Trophoblast cell (in vitro differentiated cells and primary cell): ENCODE data around the gene SLC23A2.

Source experiments
- DNase-seq, 2 donors: peaks; one replicate each; pipeline ENCODE4 v3.0.0-alpha.2; 2016
- H2AFZ ChIP-seq: 2 replicates; pipeline ENCODE4 v1.6.1; 2013; ENCODE audit warnings: low read length, moderate library complexity, mild to moderate bottlenecking; ENCODE audit not compliant: insufficient read depth, poor library complexity
- H2AK5ac ChIP-seq: 2 replicates; pipeline ENCODE4 v1.6.1; 2013; ENCODE audit warnings: mild to moderate bottlenecking, low read length
- H2BK120ac ChIP-seq: 2 replicates; pipeline ENCODE4 v1.6.1; 2013; ENCODE audit warnings: low read length, mild to moderate bottlenecking, moderate library complexity; ENCODE audit not compliant: insufficient read depth, poor library complexity
- H2BK12ac ChIP-seq: 2 replicates; pipeline ENCODE4 v1.6.1; 2013; ENCODE audit warnings: mild to moderate bottlenecking, low read length, moderate library complexity
- H2BK5ac ChIP-seq: 2 replicates; pipeline ENCODE4 v1.6.1; 2013; ENCODE audit warnings: low read length, low read depth, moderate library complexity, mild to moderate bottlenecking; ENCODE audit not compliant: poor library complexity
- H3K14ac ChIP-seq: 2 replicates; pipeline ENCODE4 v1.6.1; 2013; ENCODE audit warnings: mild to moderate bottlenecking, low read length
- H3K18ac ChIP-seq: 2 replicates; pipeline ENCODE4 v1.6.1; 2013; ENCODE audit warnings: mild to moderate bottlenecking, low read length
- H3K23ac ChIP-seq: 2 replicates; pipeline ENCODE4 v1.6.1; 2013; ENCODE audit warnings: low read length
- H3K27ac ChIP-seq: 2 replicates; pipeline ENCODE4 v1.5.1; 2013; ENCODE audit warnings: low read depth, mild to moderate bottlenecking, inconsistent platforms, low read length, moderate library complexity
- H3K27me3 ChIP-seq: 2 replicates; pipeline ENCODE4 v1.6.1; 2013; ENCODE audit warnings: inconsistent platforms, mild to moderate bottlenecking, low read length, moderate library complexity; ENCODE audit not compliant: insufficient read depth
- H3K36me3 ChIP-seq, 2 experiments: 1 replicate in 1 of 2; 2 replicates in 1 of 2; pipeline ENCODE4 v1.6.1; 2013; ENCODE audit warnings: low read length in 2 of 2, mild to moderate bottlenecking in 2 of 2, moderate library complexity in 1 of 2; ENCODE audit not compliant: insufficient read depth in 2 of 2, control insufficient read depth in 1 of 2
- H3K4ac ChIP-seq: 2 replicates; pipeline ENCODE4 v1.6.1; 2013; ENCODE audit warnings: low read depth, mild to moderate bottlenecking, low read length, moderate library complexity
- H3K4me1 ChIP-seq, 2 experiments: 1 replicate in 1 of 2; 2 replicates in 1 of 2; pipeline ENCODE4 v1.6.1; 2013; ENCODE audit warnings: low read length in 2 of 2, mild to moderate bottlenecking in 2 of 2, moderate library complexity in 1 of 2; ENCODE audit not compliant: insufficient read depth in 2 of 2, control insufficient read depth in 1 of 2
- H3K4me2 ChIP-seq: 2 replicates; pipeline ENCODE4 v1.6.1; 2013; ENCODE audit warnings: inconsistent platforms, mild to moderate bottlenecking, low read length, moderate library complexity
- H3K4me3 ChIP-seq: 2 replicates; pipeline ENCODE4 v1.5.1; 2013; ENCODE audit warnings: mild to moderate bottlenecking, low read depth, low read length, inconsistent platforms
- H3K79me1 ChIP-seq: one replicate; pipeline ENCODE4 v1.6.1; 2013; ENCODE audit warnings: low read length
- H3K79me2 ChIP-seq: 2 replicates; pipeline ENCODE4 v1.6.1; 2013; ENCODE audit warnings: low read length, mild to moderate bottlenecking; ENCODE audit not compliant: control insufficient read depth, insufficient read depth, poor library complexity
- H3K9ac ChIP-seq: 2 replicates; pipeline ENCODE4 v1.6.1; 2013; ENCODE audit warnings: mild to moderate bottlenecking, low read length
- H3K9me3 ChIP-seq: 2 replicates; pipeline ENCODE4 v1.6.1; 2013; ENCODE audit warnings: low read depth, mild to moderate bottlenecking, control low read depth, inconsistent platforms, low read length; ENCODE audit not compliant: insufficient read depth
- H4K12ac ChIP-seq: 2 replicates; pipeline ENCODE4 v1.6.1; 2013; ENCODE audit warnings: low read depth, mild to moderate bottlenecking, low read length, moderate library complexity
- H4K8ac ChIP-seq: 2 replicates; pipeline ENCODE4 v1.6.1; 2013; ENCODE audit warnings: low read depth, mild to moderate bottlenecking, low read length, moderate library complexity
- H4K91ac ChIP-seq: one replicate; pipeline ENCODE4 v1.6.1; 2013; ENCODE audit warnings: low read depth, mild to moderate bottlenecking, low read length, moderate library complexity
- WGBS: extraction: QIAGEN DNeasy Blood & Tissue Kit; methylation state at CpG from one replicate; pipeline ENCODE4 v1.1.7; 2013; ENCODE audit warnings: missing lambda C conversion rate; ENCODE audit not compliant: insufficient read length, insufficient coverage; ENCODE audit errors: extremely low coverage; 5-methylcytosine and 5-hydroxymethylcytosine counted together

The SLC23A2 gene

DNA sequence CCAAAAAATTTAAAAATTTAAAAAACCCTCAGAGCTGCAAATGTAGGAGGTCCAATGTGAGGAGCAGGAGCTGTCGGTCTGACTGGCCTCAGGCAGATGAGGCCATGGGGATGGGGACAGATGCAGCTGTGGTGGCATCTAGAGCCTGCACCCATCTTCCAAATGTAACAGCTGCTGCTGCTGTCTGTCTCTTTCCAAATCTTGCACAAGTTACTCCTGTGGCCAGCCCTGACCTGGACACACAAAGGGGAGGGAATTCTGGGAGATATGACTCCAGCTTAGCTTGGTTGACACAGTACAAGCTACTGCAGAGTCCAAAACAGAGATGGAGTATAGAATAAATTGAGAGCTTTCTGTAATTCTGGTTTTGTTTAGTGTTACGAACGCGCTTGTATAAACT is 164.4 kb downstream of the SLC23A2 start:
- H3K4ac ChIP-seq, result no peak overlapping the region
- no peak overlapping the region for H3K27ac ChIP-seq
- peaks cover 5% of the 10 kb centered on the region for H3K9me3 ChIP-seq
- H3K14ac ChIP-seq, result no peak overlapping the region
- no peak overlapping the region for H3K23ac ChIP-seq
- H2BK5ac ChIP-seq, result no peak overlapping the region
- H3K27me3 ChIP-seq, result no peaks in the 10 kb centered on the region
- peaks cover 9 to 12% of the 10 kb centered on the region in 2 experiments for H3K4me1 ChIP-seq
- no peak overlapping the region for H3K9ac ChIP-seq
- no peaks in the 10 kb centered on the region for H3K36me3 ChIP-seq
- H4K12ac ChIP-seq, result no peak overlapping the region
- 100% methylated on average over 3 of the region's 4 CpGs for WGBS
- H2BK12ac ChIP-seq, result no peak overlapping the region
- no peaks in the 10 kb centered on the region for H3K79me1 ChIP-seq
- no peak overlapping the region for H3K18ac ChIP-seq
- no peaks in the 10 kb centered on the region for H3K79me2 ChIP-seq
- H2BK120ac ChIP-seq, result no peak overlapping the region
- H4K8ac ChIP-seq, result no peak overlapping the region
- H4K91ac ChIP-seq, result no peak overlapping the region
- H2AFZ ChIP-seq, result no peak overlapping the region
- H2AK5ac ChIP-seq, result no peak overlapping the region
- H3K4me2 ChIP-seq, result no peak overlapping the region
- no peak for DNase-seq
- no peak overlapping the region for H3K4me3 ChIP-seq

- Histone ChIP-seq H3K9ac (no peak overlapping the region), H3K79me1 (no peaks in the 10 kb centered on the region), H4K8ac (no peak overlapping the region), H3K4me1 (peaks cover 9 to 12% of the 10 kb centered on the region in 2 experiments), H3K4me2 (no peak overlapping the region), H4K12ac (no peak overlapping the region), H3K9me3 (peaks cover 5% of the 10 kb centered on the region), H3K79me2 (no peaks in the 10 kb centered on the region), H3K18ac (no peak overlapping the region), H2BK120ac (no peak overlapping the region), H2AFZ (no peak overlapping the region), H2BK12ac (no peak overlapping the region), H2AK5ac (no peak overlapping the region), H2BK5ac (no peak overlapping the region), H4K91ac (no peak overlapping the region), H3K4ac (no peak overlapping the region), H3K27me3 (no peaks in the 10 kb centered on the region), H3K14ac (no peak overlapping the region), H3K23ac (no peak overlapping the region), H3K4me3 (no peak overlapping the region), H3K36me3 (no peaks in the 10 kb centered on the region), H3K27ac (no peak overlapping the region)
- no CpG with 5 or more reads among the region's 6 CpGs for WGBS
- no peak for DNase-seq
Measured at GRCh38 chr20:4836473-4836872, 164.8 kb downstream of the SLC23A2 start.

- no peak overlapping the region for H3K9ac ChIP-seq
- no peaks in the 10 kb centered on the region for H3K79me1 ChIP-seq
- no peak overlapping the region for H3K14ac ChIP-seq
- no peak overlapping the region for H2AFZ ChIP-seq
- no peak overlapping the region for H4K12ac ChIP-seq
- H3K27me3 ChIP-seq, result no peaks in the 10 kb centered on the region
- no peak overlapping the region for H2BK120ac ChIP-seq
- no peak overlapping the region for H3K27ac ChIP-seq
- H4K8ac ChIP-seq, result no peak overlapping the region
- no peak overlapping the region for H3K4ac ChIP-seq
- no peak overlapping the region for H4K91ac ChIP-seq
- H2BK5ac ChIP-seq, result no peak overlapping the region
- H3K18ac ChIP-seq, result no peak overlapping the region
- peaks cover 9 to 12% of the 10 kb centered on the region in 2 experiments for H3K4me1 ChIP-seq
- H3K4me2 ChIP-seq, result no peak overlapping the region
- DNase-seq, result no peak
- no peaks in the 10 kb centered on the region for H3K36me3 ChIP-seq
- H3K23ac ChIP-seq, result no peak overlapping the region
- H2AK5ac ChIP-seq, result no peak overlapping the region
- peaks cover 5% of the 10 kb centered on the region for H3K9me3 ChIP-seq
- no peak overlapping the region for H2BK12ac ChIP-seq
- no CpG with 5 or more reads among the region's 16 CpGs for WGBS
- no peaks in the 10 kb centered on the region for H3K79me2 ChIP-seq
- no peak overlapping the region for H3K4me3 ChIP-seq
Measured at GRCh38 chr20:4835244-4836177, 165.8 kb downstream of the SLC23A2 start.

DNA sequence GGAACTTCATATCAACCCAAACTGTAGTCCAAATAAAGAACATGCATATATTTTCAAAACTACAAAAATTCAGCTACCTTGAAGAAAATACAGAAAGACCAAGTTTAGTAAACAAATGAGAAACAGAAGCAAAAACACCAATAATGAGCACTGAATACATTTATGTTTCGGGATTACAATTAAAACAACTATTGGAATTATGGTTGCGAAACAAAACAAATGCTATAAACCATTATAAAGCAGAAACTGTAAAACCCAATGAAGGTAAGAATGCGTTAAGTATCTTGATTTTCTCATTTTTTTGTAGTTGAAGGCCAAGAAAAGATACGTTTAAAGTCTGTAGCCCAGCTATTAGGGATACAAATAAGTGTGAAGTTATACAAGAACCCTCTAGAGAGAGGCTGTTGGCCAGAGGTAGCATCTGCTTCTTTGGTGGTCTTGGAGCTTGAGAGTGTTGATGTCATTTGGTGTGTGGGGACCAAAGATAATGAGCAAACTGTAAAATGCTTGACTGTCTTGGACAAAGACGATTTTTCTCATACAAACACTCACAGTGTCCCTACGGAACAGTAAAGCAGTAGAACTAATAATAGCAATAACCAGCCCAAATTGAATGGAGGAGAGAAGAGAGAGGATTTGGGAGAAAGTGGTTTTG is 168.1 kb downstream of the SLC23A2 start:
- Histone ChIP-seq H4K91ac (no peak overlapping the region), H3K4ac (no peak overlapping the region), H2BK120ac (no peak overlapping the region), H2BK12ac (no peak overlapping the region), H3K4me1 (peaks cover 9 to 12% of the 10 kb centered on the region in 2 experiments), H3K27ac (no peak overlapping the region), H4K8ac (no peak overlapping the region), H3K23ac (no peak overlapping the region), H3K4me3 (no peak overlapping the region), H3K4me2 (no peak overlapping the region), H2BK5ac (no peak overlapping the region), H2AFZ (no peak overlapping the region), H3K79me2 (no peaks in the 10 kb centered on the region), H3K36me3 (no peaks in the 10 kb centered on the region), H3K9ac (no peak overlapping the region), H3K18ac (no peak overlapping the region), H4K12ac (no peak overlapping the region), H3K79me1 (no peaks in the 10 kb centered on the region), H2AK5ac (no peak overlapping the region), H3K14ac (no peak overlapping the region), H3K9me3 (peaks cover 2% of the 10 kb centered on the region), H3K27me3 (no peaks in the 10 kb centered on the region)
- no CpG with 5 or more reads among the region's 6 CpGs for WGBS
- no peak for DNase-seq
